ENCODE results near the gene DCT. TPM values are rescaled to one million over a fixed set of nuclear protein-coding genes. Genes with fewer than 3 reads are reported as not detected.

DCT gene
- total RNA-seq, 1 experiment from 2014 or later = not detected

DNA sequence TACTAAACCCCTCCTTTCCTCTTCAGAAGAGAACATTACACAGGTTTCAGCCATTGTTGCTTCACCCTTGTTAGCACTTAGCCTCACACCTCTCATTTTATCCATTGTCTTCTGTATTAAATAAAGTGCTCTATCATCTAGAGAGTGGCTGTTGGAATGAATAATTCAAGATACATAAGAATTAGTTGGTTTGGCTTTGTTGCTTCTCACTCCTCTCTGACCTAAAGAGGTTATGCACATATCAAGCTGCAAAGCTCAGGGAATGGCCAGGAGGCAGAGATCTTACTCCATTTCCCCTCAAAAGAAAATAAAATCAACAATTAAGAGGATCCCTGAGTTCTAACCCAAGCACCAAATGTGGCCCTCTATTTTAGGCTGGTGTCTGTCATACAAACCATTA, 79.7 kb downstream of the DCT start:
- CTCF ChIA-PET = no interaction called here
- Mint-ChIP-seq H3K4me3 (ENCODE audit: low read depth, unreplicated experiment) (no peak overlapping the region), H3K27ac (ENCODE audit: unreplicated experiment) (no peak overlapping the region), H3K36me3 (ENCODE audit: insufficient read depth, unreplicated experiment) (no peaks in the 10 kb centered on the region), H3K9me3 (ENCODE audit: low read depth, unreplicated experiment) (no peaks in the 10 kb centered on the region), H3K27me3 (ENCODE audit: unreplicated experiment) (no peaks in the 10 kb centered on the region), H3K4me1 (ENCODE audit: low read depth, unreplicated experiment) (no peaks in the 10 kb centered on the region)
- BruUV-seq (replicated peaks) = no TSS peak
- DNase-seq = no peak
- intact Hi-C loops (cut with micrococcal nuclease; ENCODE audit: unreplicated experiment) = no loop called here
- TF ChIP-seq, protein P1, sequence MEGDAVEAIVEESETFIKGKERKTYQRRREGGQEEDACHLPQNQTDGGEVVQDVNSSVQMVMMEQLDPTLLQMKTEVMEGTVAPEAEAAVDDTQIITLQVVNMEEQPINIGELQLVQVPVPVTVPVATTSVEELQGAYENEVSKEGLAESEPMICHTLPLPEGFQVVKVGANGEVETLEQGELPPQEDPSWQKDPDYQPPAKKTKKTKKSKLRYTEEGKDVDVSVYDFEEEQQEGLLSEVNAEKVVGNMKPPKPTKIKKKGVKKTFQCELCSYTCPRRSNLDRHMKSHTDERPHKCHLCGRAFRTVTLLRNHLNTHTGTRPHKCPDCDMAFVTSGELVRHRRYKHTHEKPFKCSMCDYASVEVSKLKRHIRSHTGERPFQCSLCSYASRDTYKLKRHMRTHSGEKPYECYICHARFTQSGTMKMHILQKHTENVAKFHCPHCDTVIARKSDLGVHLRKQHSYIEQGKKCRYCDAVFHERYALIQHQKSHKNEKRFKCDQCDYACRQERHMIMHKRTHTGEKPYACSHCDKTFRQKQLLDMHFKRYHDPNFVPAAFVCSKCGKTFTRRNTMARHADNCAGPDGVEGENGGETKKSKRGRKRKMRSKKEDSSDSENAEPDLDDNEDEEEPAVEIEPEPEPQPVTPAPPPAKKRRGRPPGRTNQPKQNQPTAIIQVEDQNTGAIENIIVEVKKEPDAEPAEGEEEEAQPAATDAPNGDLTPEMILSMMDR (IDR thresholded peaks at IDR 0.05; ENCODE audit: unreplicated experiment) = no peak

DNA sequence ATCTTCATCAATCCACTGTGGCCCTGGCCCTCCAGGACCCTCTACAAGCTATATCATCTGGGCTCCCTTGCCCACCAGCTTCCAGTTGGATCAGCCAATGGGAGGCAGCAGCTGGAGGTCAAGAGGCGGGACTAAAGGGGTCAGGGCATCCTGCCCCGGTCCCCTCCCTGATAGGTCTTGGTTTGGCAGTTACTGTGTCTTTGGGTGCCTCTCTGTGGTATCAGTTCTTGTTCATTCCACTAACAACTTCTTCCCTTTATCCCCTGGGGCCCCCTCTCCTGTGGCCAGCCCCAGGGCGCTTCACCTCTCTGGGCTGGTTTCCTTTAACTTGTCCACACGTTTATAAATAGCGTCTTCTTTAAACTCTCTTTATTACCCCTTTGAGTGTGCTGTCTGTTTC, 83.6 kb downstream of the DCT start:
- no peaks in the 10 kb centered on the region for H3K9me3 Mint-ChIP-seq (ENCODE audit: low read depth, unreplicated experiment)
- no peaks in the 10 kb centered on the region for H3K27me3 Mint-ChIP-seq (ENCODE audit: unreplicated experiment)
- no peak overlapping the region for H3K4me3 Mint-ChIP-seq (ENCODE audit: low read depth, unreplicated experiment)
- no peaks in the 10 kb centered on the region for H3K4me1 Mint-ChIP-seq (ENCODE audit: low read depth, unreplicated experiment)
- TF ChIP-seq, protein P1 (IDR thresholded peaks at IDR 0.05; ENCODE audit: unreplicated experiment) = no peak
- no peaks in the 10 kb centered on the region for H3K36me3 Mint-ChIP-seq (ENCODE audit: insufficient read depth, unreplicated experiment)
- BruUV-seq (replicated peaks) = no TSS peak
- no peak for DNase-seq
- no peak overlapping the region for H3K27ac Mint-ChIP-seq (ENCODE audit: unreplicated experiment)
- intact Hi-C loops (cut with micrococcal nuclease; ENCODE audit: unreplicated experiment) = no loop called here
- CTCF ChIA-PET = no interaction called here

DNA sequence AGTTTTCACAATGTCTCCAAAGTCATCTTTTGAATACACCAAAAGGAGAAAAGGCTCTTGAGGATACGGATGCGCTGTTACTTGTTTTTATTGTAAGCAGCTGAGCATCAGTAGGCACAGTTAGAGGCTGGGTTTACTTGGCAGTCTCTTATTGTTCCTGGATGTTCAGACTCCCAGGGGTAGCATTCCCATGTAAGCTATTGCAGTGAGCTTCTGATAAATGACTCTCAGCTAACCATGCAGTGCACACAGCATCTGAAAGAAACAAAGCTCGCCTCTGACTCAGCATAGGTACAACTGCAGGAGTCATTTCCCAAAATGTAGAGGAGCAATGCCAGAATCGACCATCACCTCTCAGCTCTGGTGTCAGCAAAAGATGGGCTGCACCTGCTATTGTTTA, 84.8 kb downstream of the DCT start:
- no peak for DNase-seq
- Mint-ChIP-seq H3K27ac (ENCODE audit: unreplicated experiment) (no peak overlapping the region), H3K27me3 (ENCODE audit: unreplicated experiment) (no peaks in the 10 kb centered on the region), H3K9me3 (ENCODE audit: low read depth, unreplicated experiment) (no peaks in the 10 kb centered on the region), H3K4me3 (ENCODE audit: low read depth, unreplicated experiment) (no peak overlapping the region), H3K4me1 (ENCODE audit: low read depth, unreplicated experiment) (no peaks in the 10 kb centered on the region), H3K36me3 (ENCODE audit: insufficient read depth, unreplicated experiment) (no peaks in the 10 kb centered on the region)
- BruUV-seq (replicated peaks) = no TSS peak
- CTCF ChIA-PET = no interaction called here
- TF ChIP-seq, protein P1 (IDR thresholded peaks at IDR 0.05; ENCODE audit: unreplicated experiment) = no peak
- intact Hi-C loops (cut with micrococcal nuclease; ENCODE audit: unreplicated experiment) = no loop called here

DNA sequence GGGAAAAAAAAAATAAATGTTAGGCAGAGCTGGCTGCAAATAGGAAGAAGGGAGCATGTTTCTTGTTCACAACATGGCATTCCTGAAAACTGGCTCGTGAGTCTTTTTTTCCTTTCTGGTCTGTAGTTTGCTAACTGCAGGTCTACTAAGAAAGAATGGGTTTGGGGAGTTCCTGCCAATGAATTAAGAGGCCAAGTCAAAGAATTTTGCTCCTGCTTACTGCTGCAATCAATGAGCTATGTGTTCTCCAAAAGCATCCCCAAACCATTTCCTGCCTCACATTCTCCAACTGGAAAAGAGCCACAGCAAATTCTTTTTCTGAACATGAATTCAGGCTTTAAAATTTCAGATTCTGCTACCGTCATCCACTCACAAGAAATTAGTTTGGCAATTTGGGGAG, 88.6 kb downstream of the DCT start:
- Mint-ChIP-seq H3K9me3 (ENCODE audit: low read depth, unreplicated experiment) (no peaks in the 10 kb centered on the region), H3K4me1 (ENCODE audit: low read depth, unreplicated experiment) (no peaks in the 10 kb centered on the region), H3K27ac (ENCODE audit: unreplicated experiment) (no peak overlapping the region), H3K4me3 (ENCODE audit: low read depth, unreplicated experiment) (no peak overlapping the region), H3K36me3 (ENCODE audit: insufficient read depth, unreplicated experiment) (no peaks in the 10 kb centered on the region), H3K27me3 (ENCODE audit: unreplicated experiment) (no peaks in the 10 kb centered on the region)
- TF ChIP-seq, protein P1 (IDR thresholded peaks at IDR 0.05; ENCODE audit: unreplicated experiment) = no peak
- CTCF ChIA-PET = no interaction called here
- intact Hi-C loops (cut with micrococcal nuclease; ENCODE audit: unreplicated experiment) = no loop called here
- no peak for DNase-seq
- BruUV-seq (replicated peaks) = no TSS peak
